Neutrophil (primary cell): ENCODE results near the gene GRIK2.

ENCODE experiments used
- H3K27ac ChIP-seq: fragments of 200-600 bp; sonication (generic); 2 replicates; pipeline ENCODE4 v1.5.1; 2016; ENCODE audit warnings: mild to moderate bottlenecking, moderate library complexity
- H3K27me3 ChIP-seq: fragments of 200-600 bp; sonication (generic); 2 replicates; pipeline ENCODE4 v1.6.0; 2016; ENCODE audit warnings: mild to moderate bottlenecking
- H3K36me3 ChIP-seq: fragments of 200-600 bp; sonication (generic); 2 replicates; pipeline ENCODE4 v1.5.1; 2017
- H3K4me1 ChIP-seq, 2 experiments: fragments of 200-600 bp in 1 of 2; sonication (generic) in 1 of 2; 1 replicate in 1 of 2; 2 replicates in 1 of 2; pipeline versions ENCODE4 v1.5.1 to v1.6.1; 2013 to 2016; ENCODE audit warnings: low read depth in 1 of 2, low read length in 1 of 2, mild to moderate bottlenecking in 1 of 2, moderate library complexity in 1 of 2; ENCODE audit not compliant: control insufficient read depth in 1 of 2, insufficient read depth in 1 of 2
- H3K4me3 ChIP-seq, 2 experiments: fragments of 200-600 bp in 1 of 2; sonication (generic) in 1 of 2; 1 replicate in 1 of 2; 2 replicates in 1 of 2; pipeline ENCODE4 v1.5.1; 2013 to 2016; ENCODE audit warnings: low read depth in 1 of 2, low read length in 1 of 2, mild to moderate bottlenecking in 1 of 2, moderate library complexity in 1 of 2
- H3K9me3 ChIP-seq: fragments of 200-600 bp; sonication (generic); 2 replicates; pipeline ENCODE4 v1.5.1; 2016
- CTCF ChIP-seq: fragments of 200-600 bp; sonication (generic); IDR thresholded peaks from 2 replicates; pipeline ENCODE4 v1.5.1; 2016; ENCODE audit warnings: antibody characterized with exemption

GRIK2 gene

GRCh38 chr6:101655109-101655508 is 261.6 kb downstream of the GRIK2 start:
- no peaks in the 10 kb centered on the region for H3K36me3 ChIP-seq
- no peak overlapping the region for H3K27ac ChIP-seq
- no peak for TF ChIP-seq CTCF
- H3K27me3 ChIP-seq = no peaks in the 10 kb centered on the region
- H3K9me3 ChIP-seq = no peaks in the 10 kb centered on the region
- H3K4me1 ChIP-seq = no peaks in the 10 kb centered on the region
- H3K4me3 ChIP-seq = no peak overlapping the region

GRCh38 chr6:101662111-101662897 is 268.8 kb downstream of the GRIK2 start:
- no peaks in the 10 kb centered on the region for H3K27me3 ChIP-seq
- H3K4me1 ChIP-seq = no peaks in the 10 kb centered on the region
- H3K4me3 ChIP-seq = no peak overlapping the region
- TF ChIP-seq CTCF = no peak
- no peaks in the 10 kb centered on the region for H3K9me3 ChIP-seq
- no peaks in the 10 kb centered on the region for H3K36me3 ChIP-seq
- no peak overlapping the region for H3K27ac ChIP-seq

- H3K4me1 ChIP-seq = no peaks in the 10 kb centered on the region
- H3K9me3 ChIP-seq = no peaks in the 10 kb centered on the region
- no peak overlapping the region for H3K27ac ChIP-seq
- no peaks in the 10 kb centered on the region for H3K27me3 ChIP-seq
- H3K4me3 ChIP-seq = no peak overlapping the region
- no peaks in the 10 kb centered on the region for H3K36me3 ChIP-seq
- no peak for TF ChIP-seq CTCF
These were observed 269.6 kb downstream of the GRIK2 start for GRCh38 chr6:101663100-101663499.

GRCh38 chr6:101666256-101666655 is 272.7 kb downstream of the GRIK2 start:
- Histone ChIP-seq H3K4me3 (no peak overlapping the region), H3K27me3 (no peaks in the 10 kb centered on the region), H3K9me3 (no peaks in the 10 kb centered on the region), H3K27ac (no peak overlapping the region), H3K4me1 (no peaks in the 10 kb centered on the region), H3K36me3 (no peaks in the 10 kb centered on the region)
- TF ChIP-seq CTCF = no peak

- no peak for TF ChIP-seq CTCF
- Histone ChIP-seq H3K4me1 (no peaks in the 10 kb centered on the region), H3K4me3 (no peak overlapping the region), H3K36me3 (no peaks in the 10 kb centered on the region), H3K27ac (no peak overlapping the region), H3K9me3 (no peaks in the 10 kb centered on the region), H3K27me3 (no peaks in the 10 kb centered on the region)
These were observed 275.1 kb downstream of the GRIK2 start for GRCh38 chr6:101668496-101669030.
